HFF-Myc (cell line): ENCODE measurements around the gene NFS1.

Experiments
- DNase-seq: peaks from one replicate; pipeline ENCODE4 v3.0.0-alpha.2; 2011; ENCODE audit warnings: low read depth; ENCODE audit errors: extremely low read depth
- H3K4me3 ChIP-seq: replicated peaks from 2 replicates; pipeline ENCODE4 v1.5.1; 2011; ENCODE audit warnings: low read depth, mild to moderate bottlenecking, control low read depth, low read length
- TF ChIP-seq, protein P1 (sequence below): IDR thresholded peaks from 2 replicates; pipeline ENCODE4 v1.5.1; 2012; ENCODE audit warnings: mild to moderate bottlenecking, low read depth, low read length, control low read depth; ENCODE audit errors: missing control alignments

NFS1 gene

GRCh38 chr20:35644806-35645205, 54.3 kb downstream of the NFS1 start:
- TF ChIP-seq, protein P1, sequence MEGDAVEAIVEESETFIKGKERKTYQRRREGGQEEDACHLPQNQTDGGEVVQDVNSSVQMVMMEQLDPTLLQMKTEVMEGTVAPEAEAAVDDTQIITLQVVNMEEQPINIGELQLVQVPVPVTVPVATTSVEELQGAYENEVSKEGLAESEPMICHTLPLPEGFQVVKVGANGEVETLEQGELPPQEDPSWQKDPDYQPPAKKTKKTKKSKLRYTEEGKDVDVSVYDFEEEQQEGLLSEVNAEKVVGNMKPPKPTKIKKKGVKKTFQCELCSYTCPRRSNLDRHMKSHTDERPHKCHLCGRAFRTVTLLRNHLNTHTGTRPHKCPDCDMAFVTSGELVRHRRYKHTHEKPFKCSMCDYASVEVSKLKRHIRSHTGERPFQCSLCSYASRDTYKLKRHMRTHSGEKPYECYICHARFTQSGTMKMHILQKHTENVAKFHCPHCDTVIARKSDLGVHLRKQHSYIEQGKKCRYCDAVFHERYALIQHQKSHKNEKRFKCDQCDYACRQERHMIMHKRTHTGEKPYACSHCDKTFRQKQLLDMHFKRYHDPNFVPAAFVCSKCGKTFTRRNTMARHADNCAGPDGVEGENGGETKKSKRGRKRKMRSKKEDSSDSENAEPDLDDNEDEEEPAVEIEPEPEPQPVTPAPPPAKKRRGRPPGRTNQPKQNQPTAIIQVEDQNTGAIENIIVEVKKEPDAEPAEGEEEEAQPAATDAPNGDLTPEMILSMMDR, result no peak
- DNase-seq, result no peak
- H3K4me3 ChIP-seq, result no peak overlapping the region

DNA sequence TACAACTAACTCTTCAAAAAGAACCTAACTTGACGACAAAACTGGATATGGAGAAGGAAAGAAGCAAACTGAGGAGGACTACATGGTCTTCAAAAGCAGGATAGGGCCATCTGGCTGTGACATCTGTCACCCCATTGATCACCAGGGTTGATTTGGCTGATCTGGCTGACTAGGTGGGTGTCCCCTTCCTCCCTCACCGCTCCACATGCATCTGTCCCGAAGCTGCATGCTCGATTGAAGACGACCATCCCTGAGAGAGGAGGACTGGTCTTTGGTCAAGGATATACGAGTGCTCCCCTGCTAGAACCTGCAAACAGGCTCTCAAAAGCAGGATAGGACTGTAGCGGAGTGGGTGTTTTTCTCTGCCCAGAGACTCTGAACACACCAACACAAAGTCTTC, 56.1 kb downstream of the NFS1 start:
- TF ChIP-seq, protein P1, result no peak
- H3K4me3 ChIP-seq, result no peak overlapping the region
- DNase-seq, result no peak

- H3K4me3 ChIP-seq, result no peak overlapping the region
- TF ChIP-seq, protein P1, result no peak
- no peak for DNase-seq
These were observed 57.4 kb downstream of the NFS1 start for GRCh38 chr20:35641743-35642142.

DNA sequence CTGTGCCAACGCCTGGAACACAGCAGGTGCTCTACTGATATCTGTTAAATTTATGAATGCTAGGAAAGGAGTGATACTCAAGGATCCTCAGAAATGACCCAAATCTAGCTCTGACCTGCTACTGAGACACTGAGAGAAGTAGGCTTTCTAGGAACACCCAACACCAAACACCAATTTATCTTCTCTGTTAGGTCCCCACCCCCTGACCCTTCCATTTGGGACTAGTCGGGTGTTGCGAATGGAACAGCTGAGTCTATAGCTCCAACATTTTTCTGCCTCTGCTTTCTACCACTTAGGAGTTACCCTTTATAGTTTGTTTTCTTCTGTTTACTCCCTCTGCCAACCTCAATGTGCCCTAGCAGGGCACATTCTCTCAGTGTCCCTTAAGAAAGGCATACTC, 58.4 kb downstream of the NFS1 start:
- H3K4me3 ChIP-seq, result no peak overlapping the region
- TF ChIP-seq, protein P1, result no peak
- DNase-seq, result no peak

GRCh38 chr20:35638751-35639150, 60.4 kb downstream of the NFS1 start:
- TF ChIP-seq, protein P1, result no peak
- H3K4me3 ChIP-seq, result no peak overlapping the region
- no peak for DNase-seq

DNA sequence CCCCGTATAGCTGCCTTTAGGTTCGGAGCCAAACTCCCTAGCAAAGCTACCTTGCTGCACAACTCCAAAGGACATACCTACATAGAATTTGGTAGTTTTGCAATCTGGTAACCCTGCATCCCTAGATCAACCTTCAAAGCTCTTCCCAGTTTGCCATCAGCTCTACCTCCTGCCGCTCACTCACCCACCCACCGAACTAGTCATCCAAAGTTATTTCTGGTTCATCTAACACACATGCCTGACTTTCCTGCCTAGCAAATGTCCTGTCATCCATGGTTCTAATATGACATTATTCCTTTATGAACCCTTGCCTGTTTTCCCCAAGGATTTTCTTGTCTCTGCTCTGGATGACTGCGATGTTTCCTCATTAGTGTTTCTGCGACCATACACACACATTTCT, 61.9 kb downstream of the NFS1 start:
- H3K4me3 ChIP-seq, result no peak overlapping the region
- TF ChIP-seq, protein P1, result no peak
- DNase-seq, result no peak

GRCh38 chr20:35636095-35636494, 63.1 kb downstream of the NFS1 start:
- DNase-seq, result no peak
- no peak overlapping the region for H3K4me3 ChIP-seq
- TF ChIP-seq, protein P1, result no peak
